Upper lobe of left lung (tissue), 6 donors: Measurements from ENCODE around the gene TMEM176A. TPM values are rescaled to one million over a fixed set of nuclear protein-coding genes. Genes with fewer than 3 reads are reported as not detected.

Experiments
- ATAC-seq, 2 donors: fragments of 200-7000 bp; cut with Tn5 transposase; one replicate each; pipeline ENCODE4 v1.9.1; 2022; ENCODE audit warnings: mild to moderate bottlenecking in 2 of 2, moderate library complexity in 2 of 2; ENCODE audit not compliant: low FRiP score in 2 of 2
- DNase-seq, 2 donors: peaks; one replicate each; pipeline ENCODE4 v3.0.0-alpha.2; 2019 to 2020
- H3K27ac ChIP-seq, 4 donors: fragments of 200-600 bp; sonication (generic); one replicate each; pipeline ENCODE4 v1.5.1; 2016 to 2019
- H3K27me3 ChIP-seq, 4 donors: fragments of 200-600 bp; sonication (generic); one replicate each; pipeline ENCODE4 v1.5.1; 2017 to 2019
- H3K36me3 ChIP-seq, 4 donors: fragments of 200-600 bp; sonication (generic); one replicate each; pipeline ENCODE4 v1.5.1; 2016 to 2019
- H3K4me1 ChIP-seq, 4 donors: fragments of 200-600 bp; sonication (generic); one replicate each; pipeline ENCODE4 v1.5.1; 2018 to 2019
- H3K4me3 ChIP-seq, 4 donors: fragments of 200-600 bp; sonication (generic); one replicate each; pipeline ENCODE4 v1.5.1; 2017 to 2019; ENCODE audit warnings: mild to moderate bottlenecking in 2 of 4, moderate library complexity in 1 of 4
- H3K9me3 ChIP-seq, 4 donors: fragments of 200-600 bp; sonication (generic); one replicate each; pipeline ENCODE4 v1.5.1; 2018 to 2019
- EP300 ChIP-seq, 4 donors: sonication (generic); formaldehyde crosslinking; IDR thresholded peaks; one replicate each; pipeline ENCODE4 v1.5.1; 2017; ENCODE audit warnings: antibody characterized with exemption in 4 of 4, control low read depth in 2 of 4
- POLR2A ChIP-seq, 4 donors: fragments of 450-650 bp; IDR thresholded peaks; one replicate each; pipeline ENCODE4 v1.5.1; 2016 to 2017; ENCODE audit warnings: antibody characterized with exemption in 4 of 4, mild to moderate bottlenecking in 2 of 4
- POLR2AphosphoS5 ChIP-seq, 2 donors: sonication (generic); formaldehyde crosslinking; IDR thresholded peaks; one replicate each; pipeline ENCODE4 v1.5.1; 2017; ENCODE audit warnings: antibody characterized with exemption in 2 of 2
- WGBS, 2 donors: methylation state at CpG; one replicate each; pipeline ENCODE4 v1.1.5; 2017 to 2018; 5-methylcytosine and 5-hydroxymethylcytosine counted together
- total RNA-seq, 6 donors: library from RNA; depleted of rRNA in 4 of 6; stranded (reverse); fragments of >200 nt in 4 of 6; gene quantifications; one replicate each; pipeline versions ENCODE4 v1.1.0 to v1.2.1, GENCODE V29; 2016 to 2021
- TF ChIP-seq, protein P1 (sequence below), 6 experiments: fragments of 450-650 bp in 4 of 6; fragments of 200-600 bp in 2 of 6; sonication (generic) in 2 of 6; IDR thresholded peaks; one replicate each; pipeline ENCODE4 v1.5.1; 2016 to 2019; ENCODE audit warnings: antibody characterized with exemption in 6 of 6
- donor health status: DM: no; HTN: no; CAD: no; lungs with moderate emphysema.
- donor health status: DM: no; HTN: yes; CAD: no; lungs with severe emphysema.

Gene TMEM176A
- total RNA-seq, 6 donors from 2014 or later, result 8.4 to 67.9 (median 16.3) TPM

GRCh38 chr7:150842018-150842417 lies 41.4 kb downstream of the TMEM176A start:
- Histone ChIP-seq H3K27me3 (no peaks in the 10 kb centered on the region), H3K9me3 (no peaks in the 10 kb centered on the region), H3K4me3 (no peak overlapping the region), H3K27ac (no peak overlapping the region), H3K4me1 (no peaks in the 10 kb centered on the region), H3K36me3 (no peaks in the 10 kb centered on the region)
- WGBS, 2 donors, result 86 to 90% methylated on average over 2 to 3 of the region's 3 CpGs
- ATAC-seq (no peak), DNase-seq (no peak)
- TF ChIP-seq EP300 (IDR thresholded peaks at IDR 0.05), result no peak
- TF ChIP-seq POLR2AphosphoS5 (IDR thresholded peaks at IDR 0.05), result no peak
- TF ChIP-seq, protein P1, sequence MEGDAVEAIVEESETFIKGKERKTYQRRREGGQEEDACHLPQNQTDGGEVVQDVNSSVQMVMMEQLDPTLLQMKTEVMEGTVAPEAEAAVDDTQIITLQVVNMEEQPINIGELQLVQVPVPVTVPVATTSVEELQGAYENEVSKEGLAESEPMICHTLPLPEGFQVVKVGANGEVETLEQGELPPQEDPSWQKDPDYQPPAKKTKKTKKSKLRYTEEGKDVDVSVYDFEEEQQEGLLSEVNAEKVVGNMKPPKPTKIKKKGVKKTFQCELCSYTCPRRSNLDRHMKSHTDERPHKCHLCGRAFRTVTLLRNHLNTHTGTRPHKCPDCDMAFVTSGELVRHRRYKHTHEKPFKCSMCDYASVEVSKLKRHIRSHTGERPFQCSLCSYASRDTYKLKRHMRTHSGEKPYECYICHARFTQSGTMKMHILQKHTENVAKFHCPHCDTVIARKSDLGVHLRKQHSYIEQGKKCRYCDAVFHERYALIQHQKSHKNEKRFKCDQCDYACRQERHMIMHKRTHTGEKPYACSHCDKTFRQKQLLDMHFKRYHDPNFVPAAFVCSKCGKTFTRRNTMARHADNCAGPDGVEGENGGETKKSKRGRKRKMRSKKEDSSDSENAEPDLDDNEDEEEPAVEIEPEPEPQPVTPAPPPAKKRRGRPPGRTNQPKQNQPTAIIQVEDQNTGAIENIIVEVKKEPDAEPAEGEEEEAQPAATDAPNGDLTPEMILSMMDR (IDR thresholded peaks at IDR 0.05), result no peak
- TF ChIP-seq POLR2A (IDR thresholded peaks at IDR 0.05), result no peak

- Histone ChIP-seq H3K27ac (no peak overlapping the region), H3K9me3 (no peaks in the 10 kb centered on the region), H3K4me1 (no peaks in the 10 kb centered on the region), H3K4me3 (no peak overlapping the region), H3K27me3 (no peaks in the 10 kb centered on the region), H3K36me3 (no peaks in the 10 kb centered on the region)
- 84 to 100% methylated on average over 4 of the region's 4 CpGs for WGBS, 2 donors
- TF ChIP-seq POLR2A (IDR thresholded peaks at IDR 0.05), result no peak
- TF ChIP-seq, protein P1 (IDR thresholded peaks at IDR 0.05), result no peak
- no peak for TF ChIP-seq POLR2AphosphoS5 (IDR thresholded peaks at IDR 0.05)
- no peak for TF ChIP-seq EP300 (IDR thresholded peaks at IDR 0.05)
- DNase-seq (no peak), ATAC-seq (no peak)
These were observed 42.1 kb downstream of the TMEM176A start for GRCh38 chr7:150842716-150843115.

DNA sequence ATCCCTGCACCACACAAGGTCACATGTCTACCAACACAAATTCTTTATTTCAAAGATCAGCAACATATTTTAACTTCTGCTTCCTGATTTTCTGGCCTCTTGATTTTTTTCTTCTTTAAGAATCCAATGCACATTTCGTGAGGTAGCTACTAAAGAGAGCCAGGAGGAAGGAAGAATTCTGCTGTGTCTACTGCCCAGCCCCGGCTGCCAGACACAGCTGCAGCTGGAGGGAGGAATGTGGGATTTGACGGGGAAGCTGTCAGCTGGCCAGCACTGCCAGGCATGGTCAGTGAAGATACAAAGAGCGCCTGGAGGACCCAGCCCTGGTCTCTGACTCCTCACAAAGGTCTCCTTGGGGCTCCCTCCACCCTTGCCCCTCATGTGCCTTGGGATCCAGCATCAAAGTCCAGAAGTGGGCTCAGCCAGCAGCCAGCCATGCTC lies 44.9 kb downstream of the TMEM176A start:
- no peaks in the 10 kb centered on the region for H3K36me3 ChIP-seq
- no peaks in the 10 kb centered on the region for H3K27me3 ChIP-seq
- no peak overlapping the region for H3K4me3 ChIP-seq
- ATAC-seq (peak in 1 of 2 donors; percentile 76), DNase-seq (no peak)
- no peak for TF ChIP-seq EP300 (IDR thresholded peaks at IDR 0.05)
- no peak for TF ChIP-seq POLR2A (IDR thresholded peaks at IDR 0.05)
- TF ChIP-seq, protein P1 (IDR thresholded peaks at IDR 0.05), result no peak
- no peak for TF ChIP-seq POLR2AphosphoS5 (IDR thresholded peaks at IDR 0.05)
- 29 to 30% methylated on average over 4 of the region's 4 CpGs for WGBS, 2 donors
- H3K4me1 ChIP-seq, result no peaks in the 10 kb centered on the region
- H3K27ac ChIP-seq, result no peak overlapping the region
- H3K9me3 ChIP-seq, result no peaks in the 10 kb centered on the region

- ATAC-seq (no peak), DNase-seq (no peak)
- H3K9me3 ChIP-seq, result no peaks in the 10 kb centered on the region
- H3K4me1 ChIP-seq, result no peaks in the 10 kb centered on the region
- H3K4me3 ChIP-seq, result no peak overlapping the region
- no peak overlapping the region for H3K27ac ChIP-seq
- 90 to 94% methylated on average over 8 to 14 of the region's 14 CpGs for WGBS, 2 donors
- no peak for TF ChIP-seq EP300 (IDR thresholded peaks at IDR 0.05)
- no peak for TF ChIP-seq POLR2A (IDR thresholded peaks at IDR 0.05)
- no peak for TF ChIP-seq POLR2AphosphoS5 (IDR thresholded peaks at IDR 0.05)
- TF ChIP-seq, protein P1 (IDR thresholded peaks at IDR 0.05), result no peak
- no peaks in the 10 kb centered on the region for H3K27me3 ChIP-seq
- H3K36me3 ChIP-seq, result no peaks in the 10 kb centered on the region
These were observed 45.9 kb downstream of the TMEM176A start for GRCh38 chr7:150846291-150847115.

DNA sequence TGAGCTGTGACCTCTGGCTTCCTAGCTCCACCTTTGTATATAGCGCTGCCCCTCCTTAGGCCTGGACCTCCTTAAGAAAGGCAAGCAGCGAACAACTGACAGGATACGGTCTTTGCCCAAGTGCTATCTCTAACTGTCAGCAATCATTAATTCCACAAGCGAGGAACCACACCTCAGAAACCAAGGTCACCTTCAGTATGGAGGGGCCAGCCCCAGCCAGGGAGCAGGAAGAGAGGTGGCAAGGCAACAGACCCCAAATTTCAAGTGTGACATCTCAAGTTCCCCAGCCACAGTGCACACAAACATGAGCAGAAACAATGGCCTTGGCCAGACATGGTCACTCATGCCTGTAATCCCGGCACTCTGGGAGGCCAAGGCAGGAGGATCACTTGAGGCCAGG lies 47.0 kb downstream of the TMEM176A start:
- no peaks in the 10 kb centered on the region for H3K36me3 ChIP-seq
- 86 to 99% methylated on average over 5 of the region's 5 CpGs for WGBS, 2 donors
- no peaks in the 10 kb centered on the region for H3K27me3 ChIP-seq
- TF ChIP-seq EP300 (IDR thresholded peaks at IDR 0.05), result no peak
- TF ChIP-seq, protein P1 (IDR thresholded peaks at IDR 0.05), result no peak
- no peak for TF ChIP-seq POLR2AphosphoS5 (IDR thresholded peaks at IDR 0.05)
- no peak for TF ChIP-seq POLR2A (IDR thresholded peaks at IDR 0.05)
- DNase-seq, result no peak
- ATAC-seq, result no peak
- no peak overlapping the region for H3K27ac ChIP-seq
- H3K4me1 ChIP-seq, result no peaks in the 10 kb centered on the region
- no peak overlapping the region for H3K4me3 ChIP-seq
- H3K9me3 ChIP-seq, result no peaks in the 10 kb centered on the region
